NCI-H1417 (cell line): Measurements from ENCODE around the gene TIMM17A.

Experiments used
- DNase-seq, 3 experiments: peaks; one replicate each; lab custom pipeline; 2025; lab: John Stamatoyannopoulos, UW

TIMM17A gene

GRCh38 chr1:201983380-201983805 lies 28.1 kb downstream of the TIMM17A start:
- DNase-seq, result peak in 2 of 3 experiments; percentile 43 to 60

DNA sequence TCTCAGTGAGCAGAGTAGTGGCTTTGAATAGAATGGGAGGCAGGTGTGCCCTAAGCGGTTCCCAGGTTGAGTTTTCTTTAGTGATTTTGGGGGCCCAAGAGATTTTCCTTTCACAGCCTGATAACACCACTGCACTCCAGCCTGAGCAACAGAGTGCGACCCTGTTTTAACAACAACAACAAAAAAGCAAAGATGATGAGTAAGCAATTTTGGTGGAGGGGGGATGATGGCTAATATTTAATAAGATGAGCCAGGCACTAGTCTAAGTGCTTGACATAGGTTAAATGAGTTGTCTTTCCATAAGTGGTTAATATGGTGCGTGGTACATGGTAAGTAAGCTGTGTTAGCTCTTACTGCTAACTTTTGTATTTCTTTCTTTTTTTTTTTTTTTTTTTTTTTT lies 29.1 kb downstream of the TIMM17A start:
- no peak for DNase-seq

GRCh38 chr1:201985355-201985754 lies 30.1 kb downstream of the TIMM17A start:
- no peak for DNase-seq

GRCh38 chr1:201988601-201989000 lies 33.3 kb downstream of the TIMM17A start:
- no peak for DNase-seq

DNA sequence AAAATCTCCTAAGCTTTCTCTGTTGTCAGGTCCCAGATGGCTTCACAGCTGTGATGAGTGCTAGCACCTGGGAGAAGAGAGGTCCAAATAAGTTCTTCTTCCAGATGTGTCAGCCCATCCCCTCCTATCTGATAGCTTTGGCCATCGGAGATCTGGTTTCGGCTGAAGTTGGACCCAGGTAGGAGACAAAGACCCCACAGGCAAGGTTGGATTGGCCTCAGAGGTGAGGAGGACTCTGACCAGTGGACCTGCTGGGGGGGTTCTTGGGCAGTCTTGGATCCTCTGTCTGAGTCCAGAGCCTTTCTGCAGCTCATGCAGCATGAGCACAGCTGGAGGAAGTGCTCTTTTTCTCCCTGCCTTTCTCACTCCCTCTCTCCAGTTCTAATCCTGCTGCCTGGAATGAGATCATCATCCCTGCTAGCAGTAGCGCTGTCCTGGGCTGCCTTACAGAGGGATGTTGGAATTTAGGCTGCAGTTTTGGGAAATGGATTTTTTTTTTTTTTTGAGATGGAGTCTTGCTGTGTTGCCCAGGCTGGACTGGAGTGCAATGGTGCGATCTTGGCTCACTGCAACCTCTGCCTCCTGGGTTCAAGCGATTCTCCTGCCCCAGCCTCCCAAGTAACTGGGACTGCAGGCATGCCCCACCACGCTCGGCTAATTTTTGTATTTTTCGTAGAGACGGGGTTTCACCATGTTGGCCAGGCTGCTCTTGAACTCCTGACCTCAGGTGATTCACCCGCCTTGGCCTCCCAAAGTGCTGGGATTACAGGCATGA lies 34.2 kb downstream of the TIMM17A start:
- DNase-seq, result no peak

GRCh38 chr1:201990427-201990826 lies 35.1 kb downstream of the TIMM17A start:
- DNase-seq, result no peak

GRCh38 chr1:201999625-202000238 lies 44.4 kb downstream of the TIMM17A start:
- DNase-seq, result peak; percentile 32 to 92 (median 75)

- DNase-seq, result no peak
Measured at GRCh38 chr1:202002507-202002906, 47.2 kb downstream of the TIMM17A start.

- no peak for DNase-seq
Measured at GRCh38 chr1:202004711-202005110, 49.4 kb downstream of the TIMM17A start.

GRCh38 chr1:202005958-202006357 lies 50.7 kb downstream of the TIMM17A start:
- DNase-seq, result peak in 1 of 3 experiments; percentile 29

- DNase-seq, result no peak
Measured at GRCh38 chr1:202007304-202007703, 52.0 kb downstream of the TIMM17A start.

- peak in 2 of 3 experiments; percentile 70 to 78 for DNase-seq
Measured at GRCh38 chr1:202007805-202008489, 52.6 kb downstream of the TIMM17A start.

DNA sequence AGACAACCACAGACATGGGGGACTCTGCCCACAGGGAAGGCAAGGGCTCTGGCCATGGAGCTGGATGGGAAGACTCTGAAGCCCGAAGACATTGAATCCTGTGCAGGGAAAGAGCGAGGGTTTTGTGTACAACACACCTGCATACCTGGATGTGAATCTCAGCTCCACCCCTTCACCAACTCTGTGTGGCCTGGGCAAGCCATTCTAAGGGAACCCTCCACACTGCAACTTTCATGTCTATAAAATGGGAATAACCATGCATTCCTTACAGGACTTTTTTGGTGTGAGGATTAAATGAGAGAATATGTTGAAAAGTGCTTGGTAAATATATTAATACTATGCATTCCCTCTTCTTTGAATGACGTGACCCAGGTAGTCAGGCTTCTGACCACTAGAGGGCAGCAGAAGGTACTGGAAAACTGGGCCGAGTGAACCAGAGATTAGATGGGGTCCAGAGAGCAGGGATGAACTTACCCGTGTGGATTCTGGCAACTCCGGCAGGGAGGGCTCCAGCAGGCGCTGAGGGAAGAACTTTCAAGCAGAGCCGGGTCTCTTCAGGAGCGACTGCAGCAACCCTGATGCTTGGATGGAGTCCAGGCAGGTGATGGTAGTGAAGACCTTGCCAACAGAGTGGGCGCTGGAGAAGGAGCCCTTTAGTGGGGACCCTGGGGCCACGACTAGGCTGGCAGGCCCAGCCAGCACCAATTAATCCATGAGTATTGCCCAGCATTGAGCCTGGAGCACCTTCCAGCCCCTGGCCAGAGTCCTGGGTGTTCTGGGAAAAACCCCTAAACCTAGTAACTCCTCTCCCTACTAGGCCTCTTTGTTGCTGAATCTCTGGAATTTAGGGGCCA lies 54.2 kb downstream of the TIMM17A start:
- peak; percentile 77 to 96 (median 93) for DNase-seq

DNA sequence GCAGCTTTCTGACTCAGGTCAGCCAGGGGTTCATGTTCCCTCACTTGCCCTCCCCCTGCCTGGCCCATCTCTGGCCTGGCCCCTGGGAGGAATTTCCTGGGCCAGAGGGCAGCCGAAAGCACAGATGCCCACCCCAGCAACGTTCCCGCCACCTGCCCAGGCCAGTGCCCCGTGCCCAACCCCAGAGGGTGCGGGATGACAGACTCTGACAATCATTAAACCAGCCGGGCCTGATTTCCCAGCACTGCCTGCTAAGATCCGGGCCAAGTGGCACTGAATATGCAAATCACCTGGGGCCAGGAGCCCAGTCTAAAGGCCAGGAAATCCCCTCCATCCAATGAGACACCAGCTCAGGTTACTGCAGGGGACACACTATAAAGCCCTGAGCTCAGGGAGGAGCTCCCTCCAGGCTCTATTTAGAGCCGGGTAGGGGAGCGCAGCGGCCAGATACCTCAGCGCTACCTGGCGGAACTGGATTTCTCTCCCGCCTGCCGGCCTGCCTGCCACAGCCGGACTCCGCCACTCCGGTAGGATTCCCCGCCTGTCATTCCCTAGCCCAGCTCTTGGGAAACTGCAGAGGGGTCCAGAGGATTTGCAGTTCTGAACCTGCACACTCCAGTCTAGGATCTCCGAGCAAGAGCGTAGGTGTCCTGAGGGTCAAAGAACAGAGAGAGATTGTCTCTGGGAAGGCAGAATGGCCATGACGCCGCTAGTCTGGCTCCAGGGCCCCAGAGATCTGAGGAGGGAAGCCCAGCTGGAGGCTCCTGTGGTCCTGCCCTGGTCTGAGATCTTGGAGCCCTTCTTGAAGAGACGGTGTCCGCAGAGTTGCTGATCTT lies 55.1 kb downstream of the TIMM17A start, which contains the start of gene ELF3:
Gene ELF3, plus strand, starts transcription at position 408 of the 836 bp plus-strand sequence. CDS start 550 bp downstream, outside the sequence.
- DNase-seq, result peak; percentile 82 to 100 (median 91)

DNA sequence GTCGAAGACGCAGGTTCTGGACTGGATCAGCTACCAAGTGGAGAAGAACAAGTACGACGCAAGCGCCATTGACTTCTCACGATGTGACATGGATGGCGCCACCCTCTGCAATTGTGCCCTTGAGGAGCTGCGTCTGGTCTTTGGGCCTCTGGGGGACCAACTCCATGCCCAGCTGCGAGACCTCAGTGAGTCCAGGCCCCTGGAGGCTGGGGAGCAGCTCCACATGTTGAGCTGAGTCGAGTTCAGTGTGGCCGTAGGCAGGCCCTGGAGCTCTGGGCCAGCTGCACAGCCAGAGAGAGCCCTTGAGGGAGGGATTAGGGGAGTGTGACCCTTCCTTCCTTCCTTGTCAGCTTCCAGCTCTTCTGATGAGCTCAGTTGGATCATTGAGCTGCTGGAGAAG lies 56.7 kb downstream of the TIMM17A start:
- DNase-seq, result no peak

DNA sequence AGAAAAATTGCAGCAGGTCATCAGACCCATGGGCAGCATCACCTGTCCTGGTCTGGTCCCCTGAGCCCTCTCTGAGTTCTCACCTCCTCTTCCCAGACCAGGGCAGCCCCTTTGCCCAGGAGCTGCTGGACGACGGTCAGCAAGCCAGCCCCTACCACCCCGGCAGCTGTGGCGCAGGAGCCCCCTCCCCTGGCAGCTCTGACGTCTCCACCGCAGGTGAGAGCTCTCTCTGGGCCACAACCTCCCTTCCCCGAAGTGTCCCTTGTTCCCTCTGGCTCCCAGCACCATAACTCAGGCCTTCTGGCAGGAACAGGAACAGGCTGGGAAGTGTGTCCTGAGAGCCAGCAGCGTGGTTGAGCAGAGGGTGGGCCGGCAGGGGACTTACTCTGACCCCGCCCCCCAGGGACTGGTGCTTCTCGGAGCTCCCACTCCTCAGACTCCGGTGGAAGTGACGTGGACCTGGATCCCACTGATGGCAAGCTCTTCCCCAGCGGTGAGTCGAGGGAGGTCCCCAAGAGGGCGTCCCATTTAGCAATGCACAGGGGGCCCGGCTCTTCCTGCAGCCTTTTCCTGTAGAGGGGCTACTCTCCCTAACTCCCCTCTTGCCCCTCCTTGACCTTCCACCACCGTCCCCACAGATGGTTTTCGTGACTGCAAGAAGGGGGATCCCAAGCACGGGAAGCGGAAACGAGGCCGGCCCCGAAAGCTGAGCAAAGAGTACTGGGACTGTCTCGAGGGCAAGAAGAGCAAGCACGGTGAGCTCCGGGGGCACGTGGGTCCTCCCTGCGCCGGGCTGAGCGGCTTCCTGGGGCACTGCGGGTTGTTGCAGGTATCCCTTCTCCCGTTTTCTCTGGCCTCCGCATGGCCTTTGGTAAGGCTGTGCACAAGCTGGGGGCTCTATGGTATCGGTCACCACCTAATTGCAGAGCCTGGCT lies 57.5 kb downstream of the TIMM17A start:
- no peak for DNase-seq

GRCh38 chr1:202013603-202014002 lies 58.3 kb downstream of the TIMM17A start:
- DNase-seq, result no peak

DNA sequence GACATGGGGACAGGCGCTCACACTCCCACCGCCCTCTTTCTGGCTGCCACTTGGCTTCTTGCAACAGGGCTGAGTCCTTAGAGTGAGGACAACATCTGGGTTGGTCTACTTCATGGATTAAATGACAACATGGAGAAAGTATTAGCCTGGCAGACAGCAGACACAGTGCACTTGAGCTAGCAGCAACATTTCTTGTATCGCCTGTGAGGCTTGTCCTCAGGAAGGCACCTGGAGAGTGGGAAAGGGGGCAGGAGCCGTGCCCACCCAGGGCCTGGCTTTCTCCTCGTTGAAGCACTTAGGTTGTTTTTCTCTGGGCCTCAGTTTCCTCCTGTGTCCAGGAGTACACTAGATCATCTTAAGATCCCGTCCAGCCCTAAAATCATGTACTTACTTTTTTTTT lies 58.8 kb downstream of the TIMM17A start:
- no peak for DNase-seq

DNA sequence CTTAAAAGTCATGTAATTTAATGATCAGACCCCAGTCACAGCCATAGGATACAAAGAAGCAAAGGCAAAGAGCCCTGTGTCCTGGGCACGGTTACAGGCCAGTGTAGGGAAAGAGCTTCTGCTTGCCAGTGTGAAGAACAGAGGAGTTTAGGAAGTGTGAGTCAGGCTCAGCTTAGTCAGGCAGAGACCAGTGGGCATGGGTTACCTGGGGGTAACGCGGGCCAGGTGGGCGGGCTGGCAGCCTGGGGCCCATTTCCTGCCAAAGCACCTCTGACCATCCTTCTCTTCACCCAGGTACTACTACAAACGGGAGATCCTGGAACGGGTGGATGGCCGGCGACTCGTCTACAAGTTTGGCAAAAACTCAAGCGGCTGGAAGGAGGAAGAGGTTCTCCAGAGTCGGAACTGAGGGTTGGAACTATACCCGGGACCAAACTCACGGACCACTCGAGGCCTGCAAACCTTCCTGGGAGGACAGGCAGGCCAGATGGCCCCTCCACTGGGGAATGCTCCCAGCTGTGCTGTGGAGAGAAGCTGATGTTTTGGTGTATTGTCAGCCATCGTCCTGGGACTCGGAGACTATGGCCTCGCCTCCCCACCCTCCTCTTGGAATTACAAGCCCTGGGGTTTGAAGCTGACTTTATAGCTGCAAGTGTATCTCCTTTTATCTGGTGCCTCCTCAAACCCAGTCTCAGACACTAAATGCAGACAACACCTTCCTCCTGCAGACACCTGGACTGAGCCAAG lies 59.8 kb downstream of the TIMM17A start:
- DNase-seq, result no peak
